Measurements from ENCODE around the gene PXYLP1. TPM values are rescaled to one million over a fixed set of nuclear protein-coding genes. Genes with fewer than 3 reads are reported as not detected.
"Not testable (repeated sequence)": the region's sequence is repeated elsewhere in the genome, so short reads cannot be mapped to it uniquely, and the experiment has no call there.

Gene PXYLP1
- total RNA-seq, 4 donors from 2014 or later, result 9.9 to 11.7 (median 10.0) TPM

GRCh38 chr3:141204343-141204742 lies 27.3 kb upstream of the PXYLP1 start:
- Histone ChIP-seq H3K27me3 (no peaks in the 10 kb centered on the region), H3K4me1 (no peaks in the 10 kb centered on the region), H3K27ac (no peak overlapping the region), H3K9me3 (no peaks in the 10 kb centered on the region), H3K4me3 (no peak overlapping the region), H3K36me3 (no peaks in the 10 kb centered on the region)
- WGBS, 2 donors, result 91 to 94% methylated on average over 4 of the region's 4 CpGs
- no peak for TF ChIP-seq EP300 (IDR thresholded peaks at IDR 0.05)
- no peak for TF ChIP-seq CTCF (IDR thresholded peaks at IDR 0.05)
- no peak for TF ChIP-seq POLR2A (IDR thresholded peaks at IDR 0.05)
- DNase-seq (ENCODE audit: low spot score in 2 of 2), result no peak

- 67 to 71% methylated on average over 1 of the region's 1 CpG for WGBS, 2 donors
- not testable (repeated sequence) for H3K36me3 ChIP-seq; H3K27me3 ChIP-seq; DNase-seq (ENCODE audit: low spot score in 2 of 2); H3K4me3 ChIP-seq; H3K4me1 ChIP-seq; H3K27ac ChIP-seq; H3K9me3 ChIP-seq
These were observed 20.3 kb upstream of the PXYLP1 start for GRCh38 chr3:141211306-141211705.

GRCh38 chr3:141212101-141212500 lies 19.5 kb upstream of the PXYLP1 start:
- DNase-seq (ENCODE audit: low spot score in 2 of 2), result no peak
- Histone ChIP-seq H3K27ac (no peak overlapping the region), H3K9me3 (peaks cover 0 to 7% (median 0%) of the 10 kb centered on the region in 4 donors), H3K4me3 (no peak overlapping the region), H3K27me3 (no peaks in the 10 kb centered on the region), H3K36me3 (no peaks in the 10 kb centered on the region), H3K4me1 (no peaks in the 10 kb centered on the region)
- WGBS, 2 donors, result 88 to 98% methylated on average over 2 of the region's 2 CpGs
- TF ChIP-seq EP300 (IDR thresholded peaks at IDR 0.05) (no peak), CTCF (IDR thresholded peaks at IDR 0.05) (no peak), POLR2A (IDR thresholded peaks at IDR 0.05) (no peak)

GRCh38 chr3:141212555-141212954 lies 19.1 kb upstream of the PXYLP1 start:
- Histone ChIP-seq H3K9me3 (peaks cover 0 to 7% (median 0%) of the 10 kb centered on the region in 4 donors), H3K27ac (no peak overlapping the region), H3K27me3 (no peaks in the 10 kb centered on the region), H3K36me3 (no peaks in the 10 kb centered on the region), H3K4me1 (no peaks in the 10 kb centered on the region), H3K4me3 (no peak overlapping the region)
- TF ChIP-seq POLR2A (IDR thresholded peaks at IDR 0.05) (no peak), EP300 (IDR thresholded peaks at IDR 0.05) (no peak), CTCF (IDR thresholded peaks at IDR 0.05) (no peak)
- DNase-seq (ENCODE audit: low spot score in 2 of 2), result no peak

GRCh38 chr3:141216975-141217374 lies 14.7 kb upstream of the PXYLP1 start:
- Histone ChIP-seq H3K4me3 (no peak overlapping the region), H3K27ac (no peak overlapping the region), H3K27me3 (no peaks in the 10 kb centered on the region), H3K4me1 (no peaks in the 10 kb centered on the region), H3K36me3 (no peaks in the 10 kb centered on the region), H3K9me3 (peaks cover 0 to 7% (median 0%) of the 10 kb centered on the region in 4 donors)
- no peak for TF ChIP-seq EP300 (IDR thresholded peaks at IDR 0.05)
- TF ChIP-seq CTCF (IDR thresholded peaks at IDR 0.05), result no peak
- TF ChIP-seq POLR2A (IDR thresholded peaks at IDR 0.05), result no peak
- no peak for DNase-seq (ENCODE audit: low spot score in 2 of 2)
- WGBS, 2 donors, result 50 to 56% methylated on average over 2 of the region's 2 CpGs

DNA sequence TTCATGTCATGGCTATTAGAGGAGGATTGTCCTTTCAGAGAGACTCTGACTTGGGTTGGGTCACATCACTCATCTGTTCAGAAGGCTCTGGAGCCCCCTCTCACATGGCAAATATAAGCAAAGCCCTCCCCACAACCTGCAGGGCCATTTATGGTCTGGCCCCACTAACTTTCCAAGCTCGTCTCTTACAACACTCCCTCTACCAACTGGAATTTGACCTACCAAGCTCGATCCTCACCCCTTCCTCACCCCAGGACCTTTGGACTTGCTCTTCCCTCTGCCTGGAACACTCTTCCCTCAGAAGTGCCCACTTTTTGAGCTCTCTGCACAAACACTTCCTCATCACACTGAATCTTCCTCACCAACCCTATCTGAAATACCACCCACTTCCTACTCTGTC lies 14.2 kb upstream of the PXYLP1 start:
- Histone ChIP-seq H3K4me1 (no peaks in the 10 kb centered on the region), H3K9me3 (peaks cover 0 to 5% (median 0%) of the 10 kb centered on the region in 4 donors), H3K36me3 (no peaks in the 10 kb centered on the region), H3K4me3 (no peak overlapping the region), H3K27me3 (no peaks in the 10 kb centered on the region), H3K27ac (no peak overlapping the region)
- TF ChIP-seq EP300 (IDR thresholded peaks at IDR 0.05), result no peak
- no peak for DNase-seq (ENCODE audit: low spot score in 2 of 2)
- WGBS, 2 donors, result 82 to 85% methylated on average over 2 of the region's 2 CpGs

All from tibial nerve (tissue), 4 donors.